Uterus (tissue), 2 donors: ENCODE data around the gene GEMIN5.

Source experiments
- POLR2A ChIP-seq, 2 donors: fragments of 450-650 bp; IDR thresholded peaks; one replicate each; pipeline ENCODE4 v1.6.1; 2016; ENCODE audit warnings: antibody characterized with exemption in 2 of 2, mild to moderate bottlenecking in 1 of 2, moderate library complexity in 1 of 2
- TF ChIP-seq, protein P1 (sequence below), 4 experiments: fragments of 200-600 bp in 2 of 4; fragments of 450-650 bp in 2 of 4; sonication (generic) in 2 of 4; IDR thresholded peaks; one replicate each; pipeline ENCODE4 v1.5.1; 2016 to 2019; ENCODE audit warnings: antibody characterized with exemption in 4 of 4, mild to moderate bottlenecking in 2 of 4, moderate library complexity in 1 of 4

- TF ChIP-seq, protein P1, sequence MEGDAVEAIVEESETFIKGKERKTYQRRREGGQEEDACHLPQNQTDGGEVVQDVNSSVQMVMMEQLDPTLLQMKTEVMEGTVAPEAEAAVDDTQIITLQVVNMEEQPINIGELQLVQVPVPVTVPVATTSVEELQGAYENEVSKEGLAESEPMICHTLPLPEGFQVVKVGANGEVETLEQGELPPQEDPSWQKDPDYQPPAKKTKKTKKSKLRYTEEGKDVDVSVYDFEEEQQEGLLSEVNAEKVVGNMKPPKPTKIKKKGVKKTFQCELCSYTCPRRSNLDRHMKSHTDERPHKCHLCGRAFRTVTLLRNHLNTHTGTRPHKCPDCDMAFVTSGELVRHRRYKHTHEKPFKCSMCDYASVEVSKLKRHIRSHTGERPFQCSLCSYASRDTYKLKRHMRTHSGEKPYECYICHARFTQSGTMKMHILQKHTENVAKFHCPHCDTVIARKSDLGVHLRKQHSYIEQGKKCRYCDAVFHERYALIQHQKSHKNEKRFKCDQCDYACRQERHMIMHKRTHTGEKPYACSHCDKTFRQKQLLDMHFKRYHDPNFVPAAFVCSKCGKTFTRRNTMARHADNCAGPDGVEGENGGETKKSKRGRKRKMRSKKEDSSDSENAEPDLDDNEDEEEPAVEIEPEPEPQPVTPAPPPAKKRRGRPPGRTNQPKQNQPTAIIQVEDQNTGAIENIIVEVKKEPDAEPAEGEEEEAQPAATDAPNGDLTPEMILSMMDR (IDR thresholded peaks at IDR 0.05), result peak in 2 of 4 experiments; percentile 9 to 11
- TF ChIP-seq POLR2A (IDR thresholded peaks at IDR 0.05), result no peak
Measured at GRCh38 chr5:154967421-154968024, 29.5 kb upstream of the GEMIN5 start.
